Neural cell (in vitro differentiated cells): ENCODE results near the gene TLE4. TPM values are rescaled to one million over a fixed set of nuclear protein-coding genes. Genes with fewer than 3 reads are reported as not detected.

Experiments
- H2AFZ ChIP-seq: fragments of 200-600, 300-800 bp; sonication (generic), shearing (Covaris generic); 2 replicates; pipeline ENCODE4 v1.6.0; 2014; ENCODE audit warnings: low read depth, mild to moderate bottlenecking, antibody characterized with exemption, low read length, moderate library complexity
- H3F3A ChIP-seq: fragments of 200-600 bp; shearing (Covaris generic); 2 replicates; pipeline ENCODE4 v1.6.1; 2016; ENCODE audit warnings: mild to moderate bottlenecking, moderate library complexity, mixed read lengths, antibody characterized with exemption, low read length; ENCODE audit not compliant: insufficient read depth, poor library complexity, severe bottlenecking
- H3K27ac ChIP-seq: fragments of 200-600, 300-800 bp; sonication (generic), shearing (Covaris generic); 2 replicates; pipeline ENCODE4 v1.5.1; 2014; ENCODE audit warnings: mild to moderate bottlenecking, low read length, moderate library complexity
- H3K27me3 ChIP-seq: fragments of 300-800, 200-600 bp; sonication (generic), shearing (Covaris generic); 2 replicates; pipeline ENCODE4 v1.6.0; 2014; ENCODE audit warnings: mild to moderate bottlenecking, low read depth, low read length, moderate library complexity; ENCODE audit not compliant: insufficient read depth
- H3K36me3 ChIP-seq: fragments of 300-800, 200-600 bp; sonication (generic), shearing (Covaris generic); 2 replicates; pipeline ENCODE4 v1.5.1; 2014; ENCODE audit warnings: mild to moderate bottlenecking, antibody characterized with exemption, low read length, moderate library complexity; ENCODE audit not compliant: insufficient read depth
- H3K4me2 ChIP-seq: fragments of 300-800, 200-600 bp; sonication (generic), shearing (Covaris generic); 2 replicates; pipeline ENCODE4 v1.6.0; 2014; ENCODE audit warnings: mild to moderate bottlenecking, low read length
- H3K4me3 ChIP-seq: fragments of 300-800, 200-600 bp; sonication (generic), shearing (Covaris generic); 2 replicates; pipeline ENCODE4 v1.5.1; 2014; ENCODE audit warnings: mild to moderate bottlenecking, low read length, moderate library complexity
- H3K79me2 ChIP-seq: fragments of 200-600 bp; shearing (Covaris generic); replicated peaks from 2 replicates; pipeline ENCODE4 v1.6.0; 2014; ENCODE audit warnings: mild to moderate bottlenecking, low read length, moderate library complexity; ENCODE audit not compliant: insufficient read depth
- H3K9ac ChIP-seq: fragments of 300-800, 200-600 bp; sonication (generic), shearing (Covaris generic); 2 replicates; pipeline ENCODE4 v1.6.1; 2016; ENCODE audit warnings: mild to moderate bottlenecking, low read length, mixed read lengths
- H3K9me2 ChIP-seq: fragments of 200-600 bp; shearing (Covaris generic); 2 replicates; pipeline ENCODE4 v1.6.1; 2016; ENCODE audit warnings: mild to moderate bottlenecking, low read length, mixed read lengths; ENCODE audit not compliant: insufficient read depth
- H3K9me3 ChIP-seq: fragments of 200-600, 300-800 bp; sonication (generic), shearing (Covaris generic); 2 replicates; pipeline ENCODE4 v1.6.1; 2016; ENCODE audit warnings: mild to moderate bottlenecking, mixed run types, low read length, moderate library complexity, mixed read lengths
- H4K20me1 ChIP-seq: fragments of 200-600 bp; shearing (Covaris generic); 2 replicates; pipeline ENCODE4 v1.6.1; 2016; ENCODE audit warnings: mild to moderate bottlenecking, mixed run types; ENCODE audit not compliant: insufficient read depth
- CTCF ChIP-seq: fragments of 450-650 bp; IDR thresholded peaks from 2 replicates; pipeline ENCODE4 v1.5.1; 2014; ENCODE audit warnings: antibody characterized with exemption, mild to moderate bottlenecking, moderate library complexity; ENCODE audit not compliant: poor library complexity, severe bottlenecking
- EP300 ChIP-seq: fragments of 450-650 bp; conservative IDR thresholded peaks from 2 replicates; pipeline ENCODE4 v1.6.1; 2014; ENCODE audit warnings: antibody characterized with exemption, mild to moderate bottlenecking, moderate library complexity; ENCODE audit not compliant: poor library complexity, severe bottlenecking
- EZH2 ChIP-seq: fragments of 200-600, 300-800 bp; shearing (Covaris generic), sonication (generic); IDR thresholded peaks from 2 replicates; pipeline ENCODE4 v1.6.1; 2014; ENCODE audit warnings: antibody characterized with exemption, low read length, borderline replicate concordance, mild to moderate bottlenecking; ENCODE audit not compliant: insufficient read depth, poor library complexity, severe bottlenecking
- MXI1 ChIP-seq: fragments of 450-650 bp; conservative IDR thresholded peaks from 2 replicates; pipeline ENCODE4 v1.6.1; 2014; ENCODE audit warnings: antibody characterized with exemption, mild to moderate bottlenecking; ENCODE audit not compliant: poor library complexity, severe bottlenecking
- POLR2AphosphoS5 ChIP-seq: IDR thresholded peaks from 2 replicates; pipeline ENCODE4 v1.6.1; 2012
- RAD21 ChIP-seq: fragments of 450-650 bp; conservative IDR thresholded peaks from 2 replicates; pipeline ENCODE4 v1.6.1; 2014; ENCODE audit warnings: antibody characterized with exemption, mild to moderate bottlenecking, moderate library complexity
- REST ChIP-seq: IDR thresholded peaks from 2 replicates; pipeline ENCODE4 v1.6.1; 2012; ENCODE audit warnings: borderline replicate concordance
- SMC3 ChIP-seq: fragments of 450-650 bp; conservative IDR thresholded peaks from 2 replicates; pipeline ENCODE4 v1.6.1; 2014; ENCODE audit warnings: antibody characterized with exemption, mild to moderate bottlenecking, moderate library complexity; ENCODE audit not compliant: poor library complexity
- TAF1 ChIP-seq: IDR thresholded peaks from 2 replicates; pipeline ENCODE4 v1.6.1; 2012; ENCODE audit warnings: low read depth
- polyA plus RNA-seq: library from polyadenylated mRNA; depleted of rRNA; stranded (reverse); fragments of >200 nt; gene quantifications from 2 replicates; pipeline ENCODE4 v1.2.3, GENCODE V29; 2014

The TLE4 gene
- polyA plus RNA-seq, 1 donor from 2014 or later, result 143 TPM

DNA sequence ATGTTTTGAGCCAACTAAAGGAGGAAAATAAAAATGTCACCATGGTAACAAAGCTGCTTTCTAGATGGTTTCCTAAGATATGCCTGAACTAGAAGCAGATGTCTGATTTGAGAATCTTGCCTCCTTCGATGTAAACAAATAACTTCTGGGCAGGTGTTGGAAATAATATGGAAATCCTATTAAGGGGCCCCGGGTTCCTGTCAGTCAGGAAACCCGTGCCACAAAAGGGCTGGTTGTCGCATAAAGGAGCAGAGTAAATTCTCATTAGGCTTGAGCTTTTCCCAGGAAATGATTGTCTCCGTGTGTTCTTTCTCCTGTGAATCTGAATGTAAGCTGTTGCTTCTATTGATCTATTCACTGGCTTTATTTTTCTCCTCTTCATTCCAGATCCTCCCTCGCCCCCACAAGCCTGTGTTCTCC is 90.8 kb downstream of the TLE4 start:
- Histone ChIP-seq H3F3A (peaks cover 11% of the 10 kb centered on the region), H3K36me3 (peaks cover 6% of the 10 kb centered on the region), H3K4me2 (peak overlapping the region; percentile 49), H2AFZ (no peak overlapping the region), H3K9me3 (no peaks in the 10 kb centered on the region), H3K4me3 (peak overlapping the region; percentile 56), H3K27ac (peak overlapping the region; percentile 28), H4K20me1 (no peaks in the 10 kb centered on the region), H3K27me3 (no peaks in the 10 kb centered on the region), H3K9me2 (no peaks in the 10 kb centered on the region), H3K9ac (peak overlapping the region; percentile 22), H3K79me2 (peaks cover 48% of the 10 kb centered on the region)
- TF ChIP-seq EP300, result peak; percentile 12
- TF ChIP-seq SMC3, result no peak
- TF ChIP-seq REST, result no peak
- no peak for TF ChIP-seq TAF1
- TF ChIP-seq POLR2AphosphoS5, result no peak
- TF ChIP-seq CTCF, result no peak

GRCh38 chr9:79663300-79663699 is 91.5 kb downstream of the TLE4 start:
- H3K27me3 ChIP-seq, result no peaks in the 10 kb centered on the region
- H3K4me2 ChIP-seq, result peak overlapping the region; percentile 74
- H3K4me3 ChIP-seq, result peak overlapping the region; percentile 56
- no peaks in the 10 kb centered on the region for H3K9me2 ChIP-seq
- no peak overlapping the region for H2AFZ ChIP-seq
- peaks cover 49% of the 10 kb centered on the region for H3K79me2 ChIP-seq
- peaks cover 6% of the 10 kb centered on the region for H3K36me3 ChIP-seq
- H3K9ac ChIP-seq, result peak overlapping the region; percentile 30
- TF ChIP-seq EZH2 (no peak), CTCF (no peak), SMC3 (no peak), MXI1 (no peak), TAF1 (no peak), RAD21 (no peak), REST (no peak)
- peaks cover 11% of the 10 kb centered on the region for H3F3A ChIP-seq
- H3K27ac ChIP-seq, result peak overlapping the region; percentile 45
- no peaks in the 10 kb centered on the region for H4K20me1 ChIP-seq
- no peaks in the 10 kb centered on the region for H3K9me3 ChIP-seq
